ENCODE measurements around the gene NKX2-1.

DNA sequence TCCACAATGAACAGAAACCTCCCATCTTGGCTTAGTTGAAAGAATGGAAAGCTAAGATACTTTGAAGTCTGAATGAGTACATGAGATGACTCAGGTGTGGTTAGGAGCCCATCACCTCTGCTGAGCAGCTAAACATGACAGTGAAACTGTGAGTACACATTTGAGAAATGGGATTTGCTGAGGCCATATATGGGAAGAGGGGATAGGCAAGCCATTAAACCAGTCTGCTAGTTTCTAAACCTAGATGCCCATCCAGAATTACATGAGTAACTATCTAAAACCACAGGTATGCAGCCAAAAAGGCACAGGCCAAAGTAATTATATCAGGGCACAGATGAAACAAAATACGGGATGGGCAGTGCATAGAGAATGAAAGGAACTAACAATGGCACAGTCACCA is 41.2 kb downstream of the NKX2-1 start:
- TF ChIP-seq CSDC2 (CRISPR knock-in tag; IDR thresholded peaks at IDR 0.05) (no peak), ZFP3 (CRISPR knock-in tag; IDR thresholded peaks at IDR 0.05) (no peak), ZNF565 (CRISPR knock-in tag; conservative IDR thresholded peaks at IDR 0.05; ENCODE audit: low read depth) (no peak), ARNTL (CRISPR knock-in tag; IDR thresholded peaks at IDR 0.05; ENCODE audit: borderline replicate concordance, low read depth) (no peak), ZNF70 (CRISPR knock-in tag; IDR thresholded peaks at IDR 0.05) (no peak), ZFP30 (CRISPR knock-in tag; IDR thresholded peaks at IDR 0.05) (no peak), TCF4 (CRISPR knock-in tag; IDR thresholded peaks at IDR 0.05; ENCODE audit: borderline replicate concordance) (no peak), GLIS3 (CRISPR knock-in tag; IDR thresholded peaks at IDR 0.05) (no peak), ESRRG (CRISPR knock-in tag; IDR thresholded peaks at IDR 0.05) (no peak), TOX (CRISPR knock-in tag; IDR thresholded peaks at IDR 0.05; ENCODE audit: borderline replicate concordance) (no peak), RARB (CRISPR knock-in tag; IDR thresholded peaks at IDR 0.05) (no peak)
- TF ChIP-seq, protein P1, sequence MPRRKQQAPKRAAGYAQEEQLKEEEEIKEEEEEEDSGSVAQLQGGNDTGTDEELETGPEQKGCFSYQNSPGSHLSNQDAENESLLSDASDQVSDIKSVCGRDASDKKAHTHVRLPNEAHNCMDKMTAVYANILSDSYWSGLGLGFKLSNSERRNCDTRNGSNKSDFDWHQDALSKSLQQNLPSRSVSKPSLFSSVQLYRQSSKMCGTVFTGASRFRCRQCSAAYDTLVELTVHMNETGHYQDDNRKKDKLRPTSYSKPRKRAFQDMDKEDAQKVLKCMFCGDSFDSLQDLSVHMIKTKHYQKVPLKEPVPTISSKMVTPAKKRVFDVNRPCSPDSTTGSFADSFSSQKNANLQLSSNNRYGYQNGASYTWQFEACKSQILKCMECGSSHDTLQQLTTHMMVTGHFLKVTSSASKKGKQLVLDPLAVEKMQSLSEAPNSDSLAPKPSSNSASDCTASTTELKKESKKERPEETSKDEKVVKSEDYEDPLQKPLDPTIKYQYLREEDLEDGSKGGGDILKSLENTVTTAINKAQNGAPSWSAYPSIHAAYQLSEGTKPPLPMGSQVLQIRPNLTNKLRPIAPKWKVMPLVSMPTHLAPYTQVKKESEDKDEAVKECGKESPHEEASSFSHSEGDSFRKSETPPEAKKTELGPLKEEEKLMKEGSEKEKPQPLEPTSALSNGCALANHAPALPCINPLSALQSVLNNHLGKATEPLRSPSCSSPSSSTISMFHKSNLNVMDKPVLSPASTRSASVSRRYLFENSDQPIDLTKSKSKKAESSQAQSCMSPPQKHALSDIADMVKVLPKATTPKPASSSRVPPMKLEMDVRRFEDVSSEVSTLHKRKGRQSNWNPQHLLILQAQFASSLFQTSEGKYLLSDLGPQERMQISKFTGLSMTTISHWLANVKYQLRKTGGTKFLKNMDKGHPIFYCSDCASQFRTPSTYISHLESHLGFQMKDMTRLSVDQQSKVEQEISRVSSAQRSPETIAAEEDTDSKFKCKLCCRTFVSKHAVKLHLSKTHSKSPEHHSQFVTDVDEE (CRISPR knock-in tag; IDR thresholded peaks at IDR 0.05), result no peak
- TF ChIP-seq, protein P2, sequence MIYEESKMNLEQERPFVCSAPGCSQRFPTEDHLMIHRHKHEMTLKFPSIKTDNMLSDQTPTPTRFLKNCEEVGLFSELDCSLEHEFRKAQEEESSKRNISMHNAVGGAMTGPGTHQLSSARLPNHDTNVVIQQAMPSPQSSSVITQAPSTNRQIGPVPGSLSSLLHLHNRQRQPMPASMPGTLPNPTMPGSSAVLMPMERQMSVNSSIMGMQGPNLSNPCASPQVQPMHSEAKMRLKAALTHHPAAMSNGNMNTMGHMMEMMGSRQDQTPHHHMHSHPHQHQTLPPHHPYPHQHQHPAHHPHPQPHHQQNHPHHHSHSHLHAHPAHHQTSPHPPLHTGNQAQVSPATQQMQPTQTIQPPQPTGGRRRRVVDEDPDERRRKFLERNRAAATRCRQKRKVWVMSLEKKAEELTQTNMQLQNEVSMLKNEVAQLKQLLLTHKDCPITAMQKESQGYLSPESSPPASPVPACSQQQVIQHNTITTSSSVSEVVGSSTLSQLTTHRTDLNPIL (CRISPR knock-in tag; IDR thresholded peaks at IDR 0.05; ENCODE audit: low read depth), result no peak
- TF ChIP-seq, protein P3, sequence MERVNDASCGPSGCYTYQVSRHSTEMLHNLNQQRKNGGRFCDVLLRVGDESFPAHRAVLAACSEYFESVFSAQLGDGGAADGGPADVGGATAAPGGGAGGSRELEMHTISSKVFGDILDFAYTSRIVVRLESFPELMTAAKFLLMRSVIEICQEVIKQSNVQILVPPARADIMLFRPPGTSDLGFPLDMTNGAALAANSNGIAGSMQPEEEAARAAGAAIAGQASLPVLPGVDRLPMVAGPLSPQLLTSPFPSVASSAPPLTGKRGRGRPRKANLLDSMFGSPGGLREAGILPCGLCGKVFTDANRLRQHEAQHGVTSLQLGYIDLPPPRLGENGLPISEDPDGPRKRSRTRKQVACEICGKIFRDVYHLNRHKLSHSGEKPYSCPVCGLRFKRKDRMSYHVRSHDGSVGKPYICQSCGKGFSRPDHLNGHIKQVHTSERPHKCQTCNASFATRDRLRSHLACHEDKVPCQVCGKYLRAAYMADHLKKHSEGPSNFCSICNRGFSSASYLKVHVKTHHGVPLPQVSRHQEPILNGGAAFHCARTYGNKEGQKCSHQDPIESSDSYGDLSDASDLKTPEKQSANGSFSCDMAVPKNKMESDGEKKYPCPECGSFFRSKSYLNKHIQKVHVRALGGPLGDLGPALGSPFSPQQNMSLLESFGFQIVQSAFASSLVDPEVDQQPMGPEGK (CRISPR knock-in tag; IDR thresholded peaks at IDR 0.05; ENCODE audit: borderline replicate concordance), result no peak
